ENCODE measurements around the gene RSPH6A.

Gene RSPH6A

GRCh38 chr19:45778010-45778661 lies 37.0 kb downstream of the RSPH6A start:
- H4K20me1 ChIP-seq = peaks cover 37 to 90% (median 66%) of the 10 kb centered on the region in 11 experiments
- TF ChIP-seq Cebpa-rat (IDR thresholded peaks at IDR 0.05) = no peak
- H3K36me3 ChIP-seq = peaks cover 0 to 32% (median 15%) of the 10 kb centered on the region in 11 experiments; a peak in 12 of 22 replicates
- peaks cover 6 to 89% (median 17%) of the 10 kb centered on the region in 11 experiments; a peak in 17 of 22 replicates for H3K27me3 ChIP-seq
- no peak overlapping the region for H3K4me3 ChIP-seq
- H3K9me3 ChIP-seq (replicated peaks in 1 of 11) = no peaks in the 10 kb centered on the region
- H3K9ac ChIP-seq = no peak overlapping the region
- peaks cover 25 to 42% (median 39%) of the 10 kb centered on the region in 10 experiments for H3K4me1 ChIP-seq
- H3K27ac ChIP-seq = no peak overlapping the region
- peak overlapping the region in 9 of 11 experiments; percentile 61 to 95 (median 85); a peak in 16 of 22 replicates for H3K4me2 ChIP-seq

- no peak overlapping the region for H3K4me2 ChIP-seq
- peaks cover 29 to 49% (median 45%) of the 10 kb centered on the region in 10 experiments for H3K4me1 ChIP-seq
- no peaks in the 10 kb centered on the region for H3K9me3 ChIP-seq (replicated peaks in 1 of 11)
- H3K36me3 ChIP-seq = peaks cover 0 to 36% (median 15%) of the 10 kb centered on the region in 11 experiments; a peak in 12 of 22 replicates
- H3K9ac ChIP-seq = no peak overlapping the region
- H3K27me3 ChIP-seq = peaks cover 6 to 90% (median 17%) of the 10 kb centered on the region in 11 experiments; a peak in 17 of 22 replicates
- no peak for TF ChIP-seq Cebpa-rat (IDR thresholded peaks at IDR 0.05)
- H3K4me3 ChIP-seq = no peak overlapping the region
- H3K27ac ChIP-seq = no peak overlapping the region
- H4K20me1 ChIP-seq = peaks cover 40 to 90% (median 69%) of the 10 kb centered on the region in 11 experiments
Measured at GRCh38 chr19:45777395-45777961, 37.6 kb downstream of the RSPH6A start.

- Histone ChIP-seq H3K4me2 (no peak overlapping the region; a peak in 1 of 22 replicates), H3K27ac (no peak overlapping the region), H3K9me3 (replicated peaks in 1 of 11) (no peaks in the 10 kb centered on the region), H3K4me1 (peaks cover 16 to 56% (median 51%) of the 10 kb centered on the region in 10 experiments), H3K27me3 (peaks cover 0 to 81% (median 1%) of the 10 kb centered on the region in 11 experiments; a peak in 14 of 22 replicates), H3K36me3 (peaks cover 0 to 41% (median 15%) of the 10 kb centered on the region in 11 experiments; a peak in 12 of 22 replicates), H3K4me3 (no peak overlapping the region), H3K9ac (no peak overlapping the region), H4K20me1 (peaks cover 34 to 90% (median 63%) of the 10 kb centered on the region in 11 experiments)
- TF ChIP-seq Cebpa-rat (IDR thresholded peaks at IDR 0.05) = no peak
Measured at GRCh38 chr19:45774765-45775164, 40.3 kb downstream of the RSPH6A start.

- Histone ChIP-seq H3K4me3 (no peak overlapping the region), H3K27ac (no peak overlapping the region), H3K4me2 (peak overlapping the region in 8 of 11 experiments; percentile 69 to 100 (median 92); a peak in 14 of 22 replicates)
Measured at GRCh38 chr19:45773384-45773783, 41.7 kb downstream of the RSPH6A start.

GRCh38 chr19:45772912-45773311 lies 42.2 kb downstream of the RSPH6A start:
- peaks cover 22 to 75% (median 45%) of the 10 kb centered on the region in 11 experiments; a peak in 21 of 22 replicates for H4K20me1 ChIP-seq
- no peak overlapping the region for H3K4me3 ChIP-seq
- H3K27ac ChIP-seq = no peak overlapping the region
- no peaks in the 10 kb centered on the region for H3K9me3 ChIP-seq (replicated peaks in 1 of 11)
- H3K4me1 ChIP-seq = peaks cover 11 to 48% (median 41%) of the 10 kb centered on the region in 10 experiments
- H3K9ac ChIP-seq = 0 out of 22 replicates have a peak overlapping the region, but pooled peaks of 2 of the 11 experiments have one; percentile 9 to 13
- peaks cover 0 to 35% (median 12%) of the 10 kb centered on the region in 11 experiments; a peak in 12 of 22 replicates for H3K36me3 ChIP-seq
- peaks cover 6 to 68% (median 6%) of the 10 kb centered on the region in 11 experiments for H3K27me3 ChIP-seq
- peak overlapping the region in 10 of 11 experiments; percentile 8 to 100 (median 81); a peak in 18 of 22 replicates for H3K4me2 ChIP-seq
- TF ChIP-seq Cebpa-rat (IDR thresholded peaks at IDR 0.05) = no peak

More at GRCh38 chr19:45773384-45773783, 41.7 kb downstream of the RSPH6A start:
- H3K9ac ChIP-seq = no peak overlapping the region
- H3K27me3 ChIP-seq = peaks cover under 1 to 68% (median 2%) of the 10 kb centered on the region in 11 experiments; a peak in 17 of 22 replicates
- H3K36me3 ChIP-seq = peaks cover 0 to 40% (median 15%) of the 10 kb centered on the region in 11 experiments; a peak in 12 of 22 replicates
- H3K4me1 ChIP-seq = peaks cover 6 to 48% (median 41%) of the 10 kb centered on the region in 10 experiments; a peak in 18 of 20 replicates
- no peak for TF ChIP-seq Cebpa-rat (IDR thresholded peaks at IDR 0.05)
- no peaks in the 10 kb centered on the region for H3K9me3 ChIP-seq (replicated peaks in 1 of 11)
- peaks cover 24 to 80% (median 50%) of the 10 kb centered on the region in 11 experiments for H4K20me1 ChIP-seq

GRCh38 chr19:45772130-45772840 lies 42.8 kb downstream of the RSPH6A start:
- no peak overlapping the region for H3K27ac ChIP-seq
- peaks cover 0 to 29% (median 6%) of the 10 kb centered on the region in 11 experiments; a peak in 12 of 22 replicates for H3K36me3 ChIP-seq
- H3K9ac ChIP-seq = peak overlapping the region in 4 of 11 experiments; percentile 9 to 24 (median 15); a peak in 3 of 22 replicates
- H3K4me1 ChIP-seq = peaks cover 15 to 54% (median 46%) of the 10 kb centered on the region in 10 experiments
- H3K27me3 ChIP-seq = peaks cover 12 to 68% (median 13%) of the 10 kb centered on the region in 11 experiments
- no peak for TF ChIP-seq Cebpa-rat (IDR thresholded peaks at IDR 0.05)
- H3K4me3 ChIP-seq = no peak overlapping the region
- H3K4me2 ChIP-seq = peak overlapping the region in 10 of 11 experiments; percentile 8 to 100 (median 81); a peak in 19 of 22 replicates
- H4K20me1 ChIP-seq = peaks cover 22 to 71% (median 39%) of the 10 kb centered on the region in 11 experiments; a peak in 21 of 22 replicates
- no peaks in the 10 kb centered on the region for H3K9me3 ChIP-seq (replicated peaks in 1 of 11)

- peaks cover 22 to 71% (median 33%) of the 10 kb centered on the region in 11 experiments; a peak in 21 of 22 replicates for H4K20me1 ChIP-seq
- H3K4me1 ChIP-seq = peaks cover 15 to 59% (median 51%) of the 10 kb centered on the region in 10 experiments
- H3K9ac ChIP-seq = no peak overlapping the region
- no peaks in the 10 kb centered on the region for H3K9me3 ChIP-seq (replicated peaks in 1 of 11)
- H3K27me3 ChIP-seq = peaks cover 14 to 66% (median 20%) of the 10 kb centered on the region in 11 experiments
- TF ChIP-seq Cebpa-rat (IDR thresholded peaks at IDR 0.05) = no peak
- H3K27ac ChIP-seq = no peak overlapping the region
- peak overlapping the region; percentile 87 to 100 (median 99); a peak in 20 of 22 replicates for H3K4me2 ChIP-seq
- no peak overlapping the region for H3K4me3 ChIP-seq
- H3K36me3 ChIP-seq = peaks cover 0 to 21% (median 0%) of the 10 kb centered on the region in 11 experiments; a peak in 5 of 22 replicates
Measured at GRCh38 chr19:45771311-45771933, 43.7 kb downstream of the RSPH6A start.

Data from BLaER1 treated with 17β-estradiol and CSF1 and Interleukin-3, amounts not matched to agents 10 nM and 100 nM (cell line).